ENCODE measurements around the gene CYP11A1. TPM values are rescaled to one million over a fixed set of nuclear protein-coding genes. Genes with fewer than 3 reads are reported as not detected.

The CYP11A1 gene
- total RNA-seq, 1 experiment from 2014 or later, result 1.7 TPM

- Histone ChIP-seq H3K23ac (ENCODE audit: insufficient read length, low read depth, low read length) (no peak overlapping the region), H3K23me2 (ENCODE audit: insufficient read length, low read depth, low read length, poor library complexity, severe bottlenecking) (no peaks in the 10 kb centered on the region), H3K4me1 (ENCODE audit: insufficient read depth, low read length) (peaks cover 4% of the 10 kb centered on the region; the same call in 1 of the 2 replicates), H3K4me2 (ENCODE audit: insufficient read depth, insufficient read length, low read length) (no peak overlapping the region), H4K8ac (replicated peaks; ENCODE audit: insufficient read length, low read depth, low read length) (no peak overlapping the region), H3T11ph (ENCODE audit: low read length) (no peak overlapping the region), H4K91ac (ENCODE audit: insufficient read length, low read depth, low read length) (no peak overlapping the region), H3K56ac (ENCODE audit: insufficient read length, low read depth, low read length) (no peak overlapping the region), H2AK5ac (ENCODE audit: insufficient read length, low read length) (no peak overlapping the region), H3K79me2 (ENCODE audit: insufficient read depth, low read length) (no peaks in the 10 kb centered on the region), H2BK20ac (ENCODE audit: low read depth, low read length, poor library complexity, severe bottlenecking) (no peak overlapping the region), H3K27ac (ENCODE audit: insufficient read length, low read depth, low read length) (no peak overlapping the region), H3K79me1 (ENCODE audit: insufficient read depth, low read depth, low read length, poor library complexity, severe bottlenecking) (no peaks in the 10 kb centered on the region), H3K4ac (ENCODE audit: low read depth, low read length) (no peak overlapping the region), H4K20me1 (ENCODE audit: control insufficient read depth, insufficient read depth, insufficient read length) (no peaks in the 10 kb centered on the region), H3K18ac (ENCODE audit: insufficient read length, low read depth, low read length) (no peak overlapping the region), H2BK15ac (ENCODE audit: low read depth, low read length) (no peak overlapping the region), H3K27me3 (ENCODE audit: insufficient read depth, low read length) (no peaks in the 10 kb centered on the region; the same call in 1 of the 2 replicates), H2BK120ac (ENCODE audit: low read depth, low read length, poor library complexity, severe bottlenecking) (no peak overlapping the region), H3K14ac (ENCODE audit: insufficient read depth, low read length) (no peak overlapping the region), H2AFZ (ENCODE audit: low read length) (no peak overlapping the region), H3K9me3 (ENCODE audit: control insufficient read depth, low read depth, low read length) (no peaks in the 10 kb centered on the region), H2BK12ac (ENCODE audit: insufficient read length, low read depth, low read length) (no peak overlapping the region), H4K5ac (ENCODE audit: insufficient read length, low read depth, low read length) (no peak overlapping the region), H2BK5ac (ENCODE audit: insufficient read length, low read length) (no peak overlapping the region), H3K9ac (ENCODE audit: extremely low read depth, insufficient read length, low read length) (no peak overlapping the region)
- peak; percentile 67 for DNase-seq
- H3K4me3 Mint-ChIP-seq, result peak overlapping the region in 1 of 2 experiments; percentile 25; a peak in 2 of 5 replicates
- H3K36me3 Mint-ChIP-seq (ENCODE audit: insufficient read depth in 1 of 3, low read depth in 3 of 3), result no peaks in the 10 kb centered on the region
- peak; percentile 74 for TF ChIP-seq CTCF (conservative IDR thresholded peaks at IDR 0.05)
- H3K27ac Mint-ChIP-seq, result peak overlapping the region in 1 of 3 experiments; percentile 17; a peak in 2 of 7 replicates
- H3K4me1 Mint-ChIP-seq, result peaks cover 45 to 78% of the 10 kb centered on the region in 2 experiments
- no peaks in the 10 kb centered on the region; a peak in 1 of 5 replicates for H3K9me3 Mint-ChIP-seq
- H3K27me3 Mint-ChIP-seq (ENCODE audit: low read depth), result peaks cover 62% of the 10 kb centered on the region
- no CpG with 5 or more reads among the region's 19 CpGs for WGBS (ENCODE audit: extremely low coverage, insufficient read length, low lambda C conversion rate)
Measured at GRCh38 chr15:74307827-74308811, 59.3 kb downstream of the CYP11A1 start.
